ENCODE data around the gene KCNB1. TPM values are rescaled to one million over a fixed set of nuclear protein-coding genes. Genes with fewer than 3 reads are reported as not detected.

KCNB1 gene
- total RNA-seq, 5 donors from 2014 or later (not counting 1 experiment from before 2014, with no cell fraction given): 0.03 to 0.13 (median 0.12) TPM; not detected in 1

- Histone ChIP-seq H3K27me3 (replicated peaks in 1 of 2; ENCODE audit: control insufficient read depth in 2 of 2, extremely low read depth in 1 of 2, insufficient read depth in 2 of 2, low read length in 1 of 2) (peaks cover 0 to 48% of the 10 kb centered on the region in 2 experiments), H3K4me1 (ENCODE audit: control insufficient read depth in 1 of 2, extremely low read depth in 1 of 2, insufficient read depth in 2 of 2, low read length in 2 of 2) (peaks cover 0 to 2% of the 10 kb centered on the region in 2 experiments), H3K27ac (ENCODE audit: low read length) (no peak overlapping the region), H3K36me3 (ENCODE audit: control insufficient read depth in 2 of 2, extremely low read depth in 1 of 2, insufficient read depth in 1 of 2, low read length in 1 of 2) (no peaks in the 10 kb centered on the region), H3K9me3 (no peaks in the 10 kb centered on the region), H3K4me3 (ENCODE audit: control insufficient read depth in 1 of 2, extremely low read depth in 1 of 2, low read length in 1 of 2) (no peak overlapping the region)
- H3K4me1 Mint-ChIP-seq: no peaks in the 10 kb centered on the region
- ChIA-PET POLR2A (no interaction called here), CTCF (no interaction called here)
- peak overlapping the region in 1 of 2 donors; percentile 33 for H3K27ac Mint-ChIP-seq
- WGBS (ENCODE audit: insufficient coverage): 28% methylated on average over 7 of the region's 16 CpGs
- H3K4me3 Mint-ChIP-seq: no peak overlapping the region
- H3K9me3 Mint-ChIP-seq: peaks cover 0 to 4% (median 0%) of the 10 kb centered on the region in 3 donors
- H3K27me3 Mint-ChIP-seq: peaks cover 48 to 53% of the 10 kb centered on the region in 2 donors
- DNase-seq (peak in 33 of 35 experiments; percentile 3 to 66 (median 39)), ATAC-seq (replicated peaks in 1 of 4) (peak in 1 of 4 experiments; percentile 35)
- H3K36me3 Mint-ChIP-seq: no peaks in the 10 kb centered on the region
Observed at GRCh38 chr20:49384437-49385434, 97.7 kb downstream of the KCNB1 start.

- no peaks in the 10 kb centered on the region for H3K9me3 ChIP-seq
- ATAC-seq (replicated peaks in 1 of 4) (no peak), DNase-seq (no peak)
- Mint-ChIP-seq H3K4me1 (no peaks in the 10 kb centered on the region), H3K27me3 (peaks cover 33 to 35% of the 10 kb centered on the region in 2 donors), H3K9me3 (peaks cover 0 to 4% (median 0%) of the 10 kb centered on the region in 3 donors), H3K4me3 (no peak overlapping the region), H3K36me3 (no peaks in the 10 kb centered on the region), H3K27ac (no peak overlapping the region)
- ChIA-PET POLR2A (no interaction called here), CTCF (no interaction called here)
- H3K4me1 ChIP-seq (ENCODE audit: control insufficient read depth in 1 of 2, extremely low read depth in 1 of 2, insufficient read depth in 2 of 2, low read length in 2 of 2): peaks cover 0 to 2% of the 10 kb centered on the region in 2 experiments
- H3K27ac ChIP-seq (ENCODE audit: low read length): no peak overlapping the region
- no peaks in the 10 kb centered on the region for H3K36me3 ChIP-seq (ENCODE audit: control insufficient read depth in 2 of 2, extremely low read depth in 1 of 2, insufficient read depth in 1 of 2, low read length in 1 of 2)
- WGBS (ENCODE audit: insufficient coverage): 92% methylated on average over 7 of the region's 14 CpGs
- no peak overlapping the region for H3K4me3 ChIP-seq (ENCODE audit: control insufficient read depth in 1 of 2, extremely low read depth in 1 of 2, low read length in 1 of 2)
- H3K27me3 ChIP-seq (replicated peaks in 1 of 2; ENCODE audit: control insufficient read depth in 2 of 2, extremely low read depth in 1 of 2, insufficient read depth in 2 of 2, low read length in 1 of 2): peaks cover 2 to 50% of the 10 kb centered on the region in 2 experiments
Observed at GRCh38 chr20:49381558-49382493, 100.6 kb downstream of the KCNB1 start.

- no peak overlapping the region for H3K27ac ChIP-seq (ENCODE audit: low read length)
- no peaks in the 10 kb centered on the region for H3K9me3 ChIP-seq
- CTCF ChIA-PET: no interaction called here
- peaks cover 31 to 33% of the 10 kb centered on the region in 2 donors for H3K27me3 Mint-ChIP-seq
- no peaks in the 10 kb centered on the region for H3K36me3 Mint-ChIP-seq
- peaks cover 2 to 46% of the 10 kb centered on the region in 2 experiments for H3K27me3 ChIP-seq (replicated peaks in 1 of 2; ENCODE audit: control insufficient read depth in 2 of 2, extremely low read depth in 1 of 2, insufficient read depth in 2 of 2, low read length in 1 of 2)
- no peak for DNase-seq
- 40% methylated on average over 2 of the region's 6 CpGs for WGBS (ENCODE audit: insufficient coverage)
- no peak for ATAC-seq (replicated peaks in 1 of 4)
- no peak overlapping the region for H3K27ac Mint-ChIP-seq
- H3K4me1 Mint-ChIP-seq: no peaks in the 10 kb centered on the region
- POLR2A ChIA-PET: no interaction called here
- H3K4me1 ChIP-seq (ENCODE audit: control insufficient read depth in 1 of 2, extremely low read depth in 1 of 2, insufficient read depth in 2 of 2, low read length in 2 of 2): peaks cover 0 to 2% of the 10 kb centered on the region in 2 experiments
- H3K4me3 ChIP-seq (ENCODE audit: control insufficient read depth in 1 of 2, extremely low read depth in 1 of 2, low read length in 1 of 2): no peak overlapping the region
- H3K9me3 Mint-ChIP-seq: no peaks in the 10 kb centered on the region
- no peaks in the 10 kb centered on the region for H3K36me3 ChIP-seq (ENCODE audit: control insufficient read depth in 2 of 2, extremely low read depth in 1 of 2, insufficient read depth in 1 of 2, low read length in 1 of 2)
- H3K4me3 Mint-ChIP-seq: no peak overlapping the region
Observed at GRCh38 chr20:49380337-49380780, 102.1 kb downstream of the KCNB1 start.

GRCh38 chr20:49379338-49379737 is 103.1 kb downstream of the KCNB1 start:
- POLR2A ChIA-PET: interaction anchor here in 1 of 2 donors (0.7 kb wide), 1 partner anchor 18 kb away, joined by 3 read pairs; no protein-coding TSS in a partner anchor
- H3K4me3 Mint-ChIP-seq: no peak overlapping the region
- no peak overlapping the region for H3K27ac ChIP-seq (ENCODE audit: low read length)
- no peak overlapping the region for H3K27ac Mint-ChIP-seq
- no peak for ATAC-seq (replicated peaks in 1 of 4)
- H3K4me1 ChIP-seq (ENCODE audit: control insufficient read depth in 1 of 2, extremely low read depth in 1 of 2, insufficient read depth in 2 of 2, low read length in 2 of 2): no peaks in the 10 kb centered on the region
- WGBS (ENCODE audit: insufficient coverage): 80% methylated on average over 1 of the region's 7 CpGs
- H3K36me3 Mint-ChIP-seq: no peaks in the 10 kb centered on the region
- peaks cover 2 to 41% of the 10 kb centered on the region in 2 experiments for H3K27me3 ChIP-seq (replicated peaks in 1 of 2; ENCODE audit: control insufficient read depth in 2 of 2, extremely low read depth in 1 of 2, insufficient read depth in 2 of 2, low read length in 1 of 2)
- no peaks in the 10 kb centered on the region for H3K9me3 ChIP-seq
- peaks cover 26 to 33% of the 10 kb centered on the region in 2 donors for H3K27me3 Mint-ChIP-seq
- no peak overlapping the region for H3K4me3 ChIP-seq (ENCODE audit: control insufficient read depth in 1 of 2, extremely low read depth in 1 of 2, low read length in 1 of 2)
- no peak for DNase-seq
- no peaks in the 10 kb centered on the region for H3K36me3 ChIP-seq (ENCODE audit: control insufficient read depth in 2 of 2, extremely low read depth in 1 of 2, insufficient read depth in 1 of 2, low read length in 1 of 2)
- H3K9me3 Mint-ChIP-seq: peaks cover 0 to 3% (median 0%) of the 10 kb centered on the region in 3 donors
- H3K4me1 Mint-ChIP-seq: no peaks in the 10 kb centered on the region
- CTCF ChIA-PET: no interaction called here

GRCh38 chr20:49377326-49377725 is 105.1 kb downstream of the KCNB1 start:
- Mint-ChIP-seq H3K4me1 (no peaks in the 10 kb centered on the region), H3K4me3 (no peak overlapping the region), H3K27me3 (peaks cover 20 to 22% of the 10 kb centered on the region in 2 donors), H3K9me3 (peaks cover 0 to 5% (median 0%) of the 10 kb centered on the region in 3 donors), H3K36me3 (no peaks in the 10 kb centered on the region), H3K27ac (no peak overlapping the region)
- no peaks in the 10 kb centered on the region for H3K36me3 ChIP-seq (ENCODE audit: control insufficient read depth in 2 of 2, extremely low read depth in 1 of 2, insufficient read depth in 1 of 2, low read length in 1 of 2)
- no peaks in the 10 kb centered on the region for H3K4me1 ChIP-seq (ENCODE audit: control insufficient read depth in 1 of 2, extremely low read depth in 1 of 2, insufficient read depth in 2 of 2, low read length in 2 of 2)
- ChIA-PET CTCF (no interaction called here), POLR2A (no interaction called here)
- WGBS (ENCODE audit: insufficient coverage): 40% methylated on average over 1 of the region's 4 CpGs
- DNase-seq (no peak), ATAC-seq (replicated peaks in 1 of 4) (no peak)
- H3K27ac ChIP-seq (ENCODE audit: low read length): no peak overlapping the region
- peaks cover 2 to 39% of the 10 kb centered on the region in 2 experiments for H3K27me3 ChIP-seq (replicated peaks in 1 of 2; ENCODE audit: control insufficient read depth in 2 of 2, extremely low read depth in 1 of 2, insufficient read depth in 2 of 2, low read length in 1 of 2)
- no peak overlapping the region for H3K4me3 ChIP-seq (ENCODE audit: control insufficient read depth in 1 of 2, extremely low read depth in 1 of 2, low read length in 1 of 2)
- no peaks in the 10 kb centered on the region for H3K9me3 ChIP-seq

GRCh38 chr20:49375170-49375569 is 107.3 kb downstream of the KCNB1 start:
- H3K27me3 Mint-ChIP-seq: peaks cover 16 to 17% of the 10 kb centered on the region in 2 donors

More at GRCh38 chr20:49375170-49375569, 107.3 kb downstream of the KCNB1 start:
- Histone ChIP-seq H3K9me3 (no peaks in the 10 kb centered on the region), H3K36me3 (ENCODE audit: control insufficient read depth in 2 of 2, extremely low read depth in 1 of 2, insufficient read depth in 1 of 2, low read length in 1 of 2) (no peaks in the 10 kb centered on the region), H3K27ac (ENCODE audit: low read length) (no peak overlapping the region), H3K27me3 (replicated peaks in 1 of 2; ENCODE audit: control insufficient read depth in 2 of 2, extremely low read depth in 1 of 2, insufficient read depth in 2 of 2, low read length in 1 of 2) (peaks cover 2 to 29% of the 10 kb centered on the region in 2 experiments), H3K4me3 (ENCODE audit: control insufficient read depth in 1 of 2, extremely low read depth in 1 of 2, low read length in 1 of 2) (no peak overlapping the region), H3K4me1 (ENCODE audit: control insufficient read depth in 1 of 2, extremely low read depth in 1 of 2, insufficient read depth in 2 of 2, low read length in 2 of 2) (no peaks in the 10 kb centered on the region)
- Mint-ChIP-seq H3K9me3 (peaks cover 0 to 5% (median 0%) of the 10 kb centered on the region in 3 donors), H3K27ac (no peak overlapping the region), H3K4me1 (no peaks in the 10 kb centered on the region), H3K4me3 (no peak overlapping the region), H3K36me3 (no peaks in the 10 kb centered on the region)
- ATAC-seq (replicated peaks in 1 of 4) (no peak), DNase-seq (no peak)
- CTCF ChIA-PET: interaction anchor here in 1 of 2 donors (0.6 kb wide), 1 partner anchor 275 kb away, joined by 8 read pairs; no protein-coding TSS in a partner anchor
- POLR2A ChIA-PET: no interaction called here
- WGBS (ENCODE audit: insufficient coverage): 100% methylated on average over 1 of the region's 3 CpGs
